SK-N-SH treated with all-trans-retinoic acid at 6 μM for 48 hours (cell line): Measurements from ENCODE around the gene STC2.

Experiments used
- ATAC-seq: fragments of 200-7000 bp; cut with Tn5 transposase; 3 replicates; pipeline ENCODE4 v1.9.1; 2020; ENCODE audit warnings: mild to moderate bottlenecking, moderate library complexity
- ARNTL ChIP-seq: fragments of 450-650 bp; formaldehyde crosslinking; IDR thresholded peaks from 2 replicates; pipeline ENCODE4 v1.5.0; 2020; ENCODE audit warnings: low read depth, mild to moderate bottlenecking, moderate library complexity, borderline replicate concordance
- BACH2 ChIP-seq: fragments of 250-450 bp; sonication (Bioruptor Pico); IDR thresholded peaks from 2 replicates; pipeline ENCODE4 v1.9.0; 2021; ENCODE audit warnings: mild to moderate bottlenecking, borderline replicate concordance
- CREB5 ChIP-seq: fragments of 250-450 bp; sonication (Bioruptor Pico); IDR thresholded peaks from 2 replicates; pipeline ENCODE4 v1.5.1; 2020; ENCODE audit warnings: low read depth, mild to moderate bottlenecking, moderate library complexity
- CSDC2 ChIP-seq: fragments of 250-450 bp; sonication (Bioruptor Pico); IDR thresholded peaks from 2 replicates; pipeline ENCODE4 v1.5.0; 2020; ENCODE audit warnings: mild to moderate bottlenecking, moderate library complexity
- CSRNP3 ChIP-seq: fragments of 250-450 bp; sonication (Bioruptor Pico); IDR thresholded peaks from 2 replicates; pipeline ENCODE4 v1.5.1; 2021; ENCODE audit warnings: mild to moderate bottlenecking, moderate library complexity
- ESRRG ChIP-seq: fragments of 250-450 bp; sonication (Bioruptor Pico); IDR thresholded peaks from 2 replicates; pipeline ENCODE4 v1.6.1; 2021; ENCODE audit warnings: mild to moderate bottlenecking
- GLIS3 ChIP-seq: fragments of 250-450 bp; sonication (Bioruptor Pico); IDR thresholded peaks from 2 replicates; pipeline ENCODE4 v1.5.0; 2020; ENCODE audit warnings: mild to moderate bottlenecking, moderate library complexity
- ISL1 ChIP-seq: fragments of 250-450 bp; sonication (Bioruptor Pico); IDR thresholded peaks from 2 replicates; pipeline ENCODE4 v2.1.2; 2022; ENCODE audit warnings: mild to moderate bottlenecking, moderate library complexity
- OSR1 ChIP-seq: fragments of 250-450 bp; sonication (Bioruptor Pico); IDR thresholded peaks from 2 replicates; pipeline ENCODE4 v1.8.0; 2022; ENCODE audit warnings: moderate library complexity, mild to moderate bottlenecking, inconsistent platforms
- PATZ1 ChIP-seq: fragments of 250-450 bp; sonication (Bioruptor Pico); IDR thresholded peaks from 2 replicates; pipeline ENCODE4 v1.8.0; 2020; ENCODE audit warnings: mild to moderate bottlenecking, moderate library complexity, borderline replicate concordance
- PPARA ChIP-seq: fragments of 250-450 bp; sonication (Bioruptor Pico); IDR thresholded peaks from 2 replicates; pipeline ENCODE4 v1.5.0; 2020; ENCODE audit warnings: mild to moderate bottlenecking, borderline replicate concordance
- RARB ChIP-seq: fragments of 250-450 bp; sonication (Bioruptor Pico); IDR thresholded peaks from 2 replicates; pipeline ENCODE4 v1.8.0; 2021; ENCODE audit warnings: mild to moderate bottlenecking, moderate library complexity
- TCF4 ChIP-seq: fragments of 250-450 bp; sonication (Bioruptor Pico); IDR thresholded peaks from 2 replicates; pipeline ENCODE4 v1.8.0; 2021; ENCODE audit warnings: mild to moderate bottlenecking, moderate library complexity, borderline replicate concordance
- TSHZ2 ChIP-seq: fragments of 250-450 bp; sonication (Bioruptor Pico); IDR thresholded peaks from 2 replicates; pipeline ENCODE4 v1.5.0; 2020; ENCODE audit warnings: mild to moderate bottlenecking, moderate library complexity
- ZC3H10 ChIP-seq: fragments of 250-450 bp; sonication (Bioruptor Pico); IDR thresholded peaks from 2 replicates; pipeline ENCODE4 v1.5.1; 2021; ENCODE audit warnings: mild to moderate bottlenecking, moderate library complexity
- ZFP3 ChIP-seq: fragments of 250-450 bp; sonication (Bioruptor Pico); IDR thresholded peaks from 2 replicates; pipeline ENCODE4 v1.5.0; 2020; ENCODE audit warnings: mild to moderate bottlenecking, moderate library complexity
- ZFP30 ChIP-seq: fragments of 450-650 bp; formaldehyde crosslinking; IDR thresholded peaks from 2 replicates; pipeline ENCODE4 v1.5.0; 2022; ENCODE audit warnings: mild to moderate bottlenecking, moderate library complexity
- ZNF565 ChIP-seq: fragments of 450-650 bp; formaldehyde crosslinking; conservative IDR thresholded peaks from 2 replicates; pipeline ENCODE4 v1.5.0; 2020; ENCODE audit warnings: low read depth, mild to moderate bottlenecking, moderate library complexity
- ZNF70 ChIP-seq: fragments of 450-650 bp; formaldehyde crosslinking; IDR thresholded peaks from 2 replicates; pipeline ENCODE4 v1.5.0; 2020; ENCODE audit warnings: mild to moderate bottlenecking, moderate library complexity
- ZNF8 ChIP-seq: fragments of 450-650 bp; formaldehyde crosslinking; IDR thresholded peaks from 2 replicates; pipeline ENCODE4 v1.5.0; 2020; ENCODE audit warnings: mild to moderate bottlenecking, moderate library complexity

The STC2 gene

GRCh38 chr5:173298213-173298926, 29.8 kb downstream of the STC2 start:
- TF ChIP-seq PPARA (CRISPR knock-in tag) (no peak), ZNF8 (CRISPR knock-in tag) (no peak), GLIS3 (no peak), ESRRG (CRISPR knock-in tag) (no peak), ZFP30 (no peak), TSHZ2 (CRISPR knock-in tag) (no peak), ZC3H10 (no peak)

GRCh38 chr5:173297813-173298212, 30.4 kb downstream of the STC2 start:
- ATAC-seq: no peak
- TF ChIP-seq BACH2 (CRISPR knock-in tag): no peak
- no peak for TF ChIP-seq ISL1 (CRISPR knock-in tag)
- no peak for TF ChIP-seq RARB
- TF ChIP-seq GLIS3: no peak
- no peak for TF ChIP-seq CREB5
- TF ChIP-seq ESRRG (CRISPR knock-in tag): no peak
- no peak for TF ChIP-seq ZNF565 (CRISPR knock-in tag)
- TF ChIP-seq ZNF70 (CRISPR knock-in tag): no peak
- TF ChIP-seq ZFP30: no peak
- TF ChIP-seq CSDC2 (CRISPR knock-in tag): no peak

More at GRCh38 chr5:173298213-173298926, 29.8 kb downstream of the STC2 start:
- ATAC-seq: no peak

- ATAC-seq: no peak
- TF ChIP-seq ARNTL: no peak
- no peak for TF ChIP-seq CREB5
- TF ChIP-seq BACH2 (CRISPR knock-in tag): no peak
- no peak for TF ChIP-seq TSHZ2 (CRISPR knock-in tag)
- TF ChIP-seq OSR1 (CRISPR knock-in tag): no peak
- TF ChIP-seq PATZ1: no peak
- no peak for TF ChIP-seq ZC3H10
- TF ChIP-seq CSRNP3 (CRISPR knock-in tag): no peak
- no peak for TF ChIP-seq ZNF565 (CRISPR knock-in tag)
- no peak for TF ChIP-seq ISL1 (CRISPR knock-in tag)
- no peak for TF ChIP-seq TCF4 (CRISPR knock-in tag)
- TF ChIP-seq RARB: no peak
- TF ChIP-seq ZFP3 (CRISPR knock-in tag): no peak
- no peak for TF ChIP-seq ESRRG (CRISPR knock-in tag)
- no peak for TF ChIP-seq ZNF70 (CRISPR knock-in tag)
- no peak for TF ChIP-seq ZNF8 (CRISPR knock-in tag)
- TF ChIP-seq GLIS3: no peak
- TF ChIP-seq CSDC2 (CRISPR knock-in tag): no peak
- no peak for TF ChIP-seq ZFP30
Observed at GRCh38 chr5:173296737-173297676, 31.2 kb downstream of the STC2 start.
